Tibial artery (tissue), 4 donors: ENCODE results near the gene FAM181A.
A peak's percentile ranks its signal among the peaks of the same experiment; 100 is the strongest.

Experiments
- DNase-seq, 2 donors: peaks; one replicate each; pipeline ENCODE4 v3.0.0-alpha.2; 2019
- H3K27ac ChIP-seq, 2 donors: fragments of 200-600 bp; sonication (generic) in 1 of 2; 1 replicate in 1 of 2; 2 replicates in 1 of 2; pipeline ENCODE4 v1.5.1; 2018 to 2019; ENCODE audit warnings: mild to moderate bottlenecking in 1 of 2
- H3K27me3 ChIP-seq, 2 donors: fragments of 200-600 bp; sonication (generic) in 1 of 2; one replicate each; pipeline versions ENCODE4 v1.5.1 to v1.6.0; 2016 to 2019
- H3K36me3 ChIP-seq, 3 donors: fragments of 200-600 bp; sonication (generic) in 2 of 3; one replicate each; pipeline ENCODE4 v1.5.1; 2016 to 2019; ENCODE audit warnings: mild to moderate bottlenecking in 2 of 3
- H3K4me1 ChIP-seq, 4 donors: fragments of 200-600 bp; sonication (generic) in 2 of 4; 1 replicate in 3 of 4; 2 replicates in 1 of 4; pipeline ENCODE4 v1.5.1; 2016 to 2019
- H3K4me3 ChIP-seq, 2 donors: fragments of 200-600 bp; sonication (generic) in 1 of 2; 1 replicate in 1 of 2; 2 replicates in 1 of 2; pipeline ENCODE4 v1.5.1; 2018 to 2019; ENCODE audit warnings: mild to moderate bottlenecking in 2 of 2
- H3K9me3 ChIP-seq, 3 donors: fragments of 200-600 bp; sonication (generic) in 1 of 3; one replicate each; pipeline ENCODE4 v1.5.1; 2016 to 2019
- intact Hi-C: fragments of 100-400 bp; cut with DNase I; formaldehyde crosslinking; loops from one replicate; pipeline ENCODE4 v1.15.0; 2023; ENCODE audit warnings: low total_unique reads
- TF ChIP-seq, protein P1 (sequence below), 2 experiments: fragments of 200-600 bp in 1 of 2; fragments of 450-650 bp in 1 of 2; IDR thresholded peaks; one replicate each; pipeline ENCODE4 v1.5.1; 2017 to 2019; ENCODE audit warnings: antibody characterized with exemption in 2 of 2, mild to moderate bottlenecking in 1 of 2, moderate library complexity in 1 of 2

Gene FAM181A

DNA sequence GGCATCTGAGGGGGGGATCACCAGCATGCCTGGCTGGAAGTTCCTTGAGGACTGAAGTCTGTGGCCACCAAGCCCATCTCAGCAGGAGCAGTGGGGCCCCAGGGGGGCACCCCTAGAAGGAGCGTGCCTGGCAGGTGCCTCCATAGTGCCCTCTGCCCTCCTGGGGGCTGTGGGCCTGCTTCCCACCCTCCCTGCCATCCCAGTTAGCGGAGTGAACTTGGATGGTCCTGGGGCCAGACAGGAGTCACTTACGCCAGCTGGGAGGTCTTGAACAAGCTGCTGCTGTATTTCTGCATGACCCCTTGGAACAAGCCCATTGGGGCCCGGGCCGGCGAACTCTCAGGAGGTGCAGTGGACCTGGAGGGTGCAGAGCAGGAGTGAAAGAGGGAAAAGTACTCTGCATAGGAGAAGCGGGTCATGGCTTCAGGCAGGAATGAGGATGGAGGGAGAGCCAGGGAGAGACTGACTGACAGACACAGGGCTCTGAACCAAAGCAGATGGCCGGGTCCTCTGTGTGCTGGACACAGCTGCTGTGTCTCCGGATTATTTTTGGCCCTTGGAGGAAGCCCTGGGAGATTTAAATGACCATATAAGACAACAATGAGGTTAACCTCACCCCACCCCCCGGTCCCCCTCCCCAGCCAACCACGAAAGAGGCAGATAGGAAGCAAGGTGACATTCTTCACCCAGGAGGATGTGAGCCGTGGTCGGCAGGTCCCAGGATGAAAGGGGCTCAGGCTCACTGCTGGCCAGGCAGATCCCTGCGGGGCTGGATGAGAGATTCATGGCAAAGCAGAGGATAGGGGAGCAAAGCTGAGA, 29.6 kb downstream of the FAM181A start:
- H3K4me1 ChIP-seq: peaks cover 0 to 40% (median 14%) of the 10 kb centered on the region in 4 donors

DNA sequence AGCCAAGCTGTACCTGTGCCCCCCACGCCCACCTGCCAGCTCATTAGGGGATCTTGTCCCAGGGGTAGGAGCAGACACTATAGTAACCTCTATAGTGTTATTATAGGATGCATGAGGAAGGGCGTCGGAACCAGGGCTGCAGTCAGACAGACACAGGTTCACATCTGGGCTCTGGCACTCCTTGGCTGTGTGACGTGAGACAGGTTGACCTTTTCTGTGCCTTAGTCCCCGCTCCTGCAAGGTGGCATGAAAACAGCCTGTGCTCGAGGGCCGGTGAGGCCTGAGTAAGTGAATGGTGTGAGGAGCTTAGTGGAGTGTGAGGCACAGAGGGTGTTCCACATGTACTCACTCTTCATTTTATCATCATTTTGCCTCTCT, 30.2 kb downstream of the FAM181A start:
- Histone ChIP-seq H3K4me1 (peaks cover 0 to 40% (median 14%) of the 10 kb centered on the region in 4 donors), H3K27ac (peak overlapping the region in 1 of 2 donors; percentile 46), H3K4me3 (no peak overlapping the region), H3K9me3 (no peaks in the 10 kb centered on the region), H3K27me3 (no peaks in the 10 kb centered on the region), H3K36me3 (peaks cover 10 to 27% (median 21%) of the 10 kb centered on the region in 3 donors)
- no peak for DNase-seq
- intact Hi-C loops: no loop called here
- TF ChIP-seq, protein P1, sequence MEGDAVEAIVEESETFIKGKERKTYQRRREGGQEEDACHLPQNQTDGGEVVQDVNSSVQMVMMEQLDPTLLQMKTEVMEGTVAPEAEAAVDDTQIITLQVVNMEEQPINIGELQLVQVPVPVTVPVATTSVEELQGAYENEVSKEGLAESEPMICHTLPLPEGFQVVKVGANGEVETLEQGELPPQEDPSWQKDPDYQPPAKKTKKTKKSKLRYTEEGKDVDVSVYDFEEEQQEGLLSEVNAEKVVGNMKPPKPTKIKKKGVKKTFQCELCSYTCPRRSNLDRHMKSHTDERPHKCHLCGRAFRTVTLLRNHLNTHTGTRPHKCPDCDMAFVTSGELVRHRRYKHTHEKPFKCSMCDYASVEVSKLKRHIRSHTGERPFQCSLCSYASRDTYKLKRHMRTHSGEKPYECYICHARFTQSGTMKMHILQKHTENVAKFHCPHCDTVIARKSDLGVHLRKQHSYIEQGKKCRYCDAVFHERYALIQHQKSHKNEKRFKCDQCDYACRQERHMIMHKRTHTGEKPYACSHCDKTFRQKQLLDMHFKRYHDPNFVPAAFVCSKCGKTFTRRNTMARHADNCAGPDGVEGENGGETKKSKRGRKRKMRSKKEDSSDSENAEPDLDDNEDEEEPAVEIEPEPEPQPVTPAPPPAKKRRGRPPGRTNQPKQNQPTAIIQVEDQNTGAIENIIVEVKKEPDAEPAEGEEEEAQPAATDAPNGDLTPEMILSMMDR (IDR thresholded peaks at IDR 0.05): no peak

More for the DNA sequence above, 29.6 kb downstream of the FAM181A start:
- peak overlapping the region in 1 of 2 donors; percentile 46 for H3K27ac ChIP-seq
- peaks cover 15 to 33% (median 23%) of the 10 kb centered on the region in 3 donors for H3K36me3 ChIP-seq
- TF ChIP-seq, protein P1 (IDR thresholded peaks at IDR 0.05): no peak
- intact Hi-C loops: no loop called here
- no peak for DNase-seq
- H3K4me3 ChIP-seq: no peak overlapping the region
- no peaks in the 10 kb centered on the region for H3K27me3 ChIP-seq
- H3K9me3 ChIP-seq: no peaks in the 10 kb centered on the region

DNA sequence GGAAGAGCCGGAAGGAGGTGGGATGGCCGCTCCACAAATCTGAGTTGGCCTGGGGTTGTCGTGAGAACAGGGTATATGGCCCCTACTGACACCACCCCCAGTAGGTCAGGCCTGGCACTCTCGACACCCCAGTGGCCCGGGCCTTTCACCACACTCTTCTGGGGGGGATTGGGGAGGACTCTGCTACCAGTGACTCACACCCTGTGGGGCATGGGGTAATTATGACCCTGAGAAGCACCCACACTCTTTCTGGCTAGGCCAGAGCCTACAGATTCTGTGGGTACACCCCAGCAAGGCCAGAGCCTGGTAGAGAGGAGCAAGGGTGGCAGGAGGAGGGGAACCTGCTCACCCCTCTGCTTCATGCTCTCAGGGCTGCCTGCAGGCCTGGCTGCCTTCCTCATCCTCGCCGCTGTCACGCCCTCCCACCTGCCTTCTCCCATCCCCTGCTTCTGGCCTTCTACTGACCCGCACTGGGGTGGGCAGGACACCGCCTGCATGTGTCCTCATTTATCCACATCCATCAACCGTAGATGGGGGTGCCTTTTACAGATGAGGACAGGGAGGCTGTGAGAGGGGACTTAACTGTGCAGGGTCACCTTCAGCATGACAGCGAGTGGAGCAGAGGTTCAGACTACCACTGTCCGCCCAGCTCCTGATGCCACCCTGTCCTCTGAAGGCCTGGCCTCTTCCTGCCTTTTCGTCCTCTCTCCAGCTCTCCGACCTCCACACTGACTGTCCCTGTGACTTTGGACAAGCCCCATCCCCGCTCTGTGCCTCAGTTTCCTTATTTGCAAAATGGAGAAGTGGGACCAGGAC, 30.8 kb downstream of the FAM181A start:
- H3K27ac ChIP-seq: peak overlapping the region in 1 of 2 donors; percentile 6
- no peaks in the 10 kb centered on the region for H3K9me3 ChIP-seq
- intact Hi-C loops: no loop called here
- H3K4me3 ChIP-seq: no peak overlapping the region
- H3K36me3 ChIP-seq: peaks cover 15 to 24% (median 22%) of the 10 kb centered on the region in 3 donors
- H3K4me1 ChIP-seq: peaks cover 0 to 45% (median 16%) of the 10 kb centered on the region in 4 donors
- H3K27me3 ChIP-seq: no peaks in the 10 kb centered on the region
- DNase-seq: no peak
- TF ChIP-seq, protein P1 (IDR thresholded peaks at IDR 0.05): no peak

DNA sequence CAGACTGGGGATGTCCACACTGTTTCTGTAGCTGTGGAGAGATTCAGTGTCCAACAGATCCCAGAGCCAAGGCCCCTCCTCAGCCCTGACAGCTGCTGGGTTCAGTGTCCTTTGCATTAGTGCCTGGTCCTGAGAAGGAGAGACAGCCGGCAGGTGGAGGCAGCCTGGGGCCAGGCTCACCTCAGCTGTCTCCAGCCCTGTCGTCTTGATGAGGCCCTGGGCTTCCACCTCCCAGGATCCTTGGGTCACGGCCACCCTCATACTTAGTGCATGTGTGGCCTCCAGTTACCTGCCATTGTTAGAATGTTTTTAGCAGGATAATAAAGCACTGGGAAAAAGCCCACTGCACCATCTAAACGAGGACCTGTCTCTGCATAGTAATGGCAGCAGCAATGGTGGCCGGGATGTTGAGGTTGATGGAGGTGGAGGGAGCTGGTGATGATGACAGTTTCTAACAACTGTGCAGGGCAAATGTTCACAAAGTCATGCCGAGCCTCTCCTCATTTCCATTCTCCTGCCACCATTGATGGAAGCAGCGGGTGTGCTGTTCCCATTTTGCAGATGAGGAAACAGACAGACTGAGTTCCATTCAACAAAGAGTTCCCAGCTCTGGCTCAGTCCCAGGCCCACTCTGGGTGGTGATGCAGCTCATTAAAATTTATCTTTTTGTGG, 31.6 kb downstream of the FAM181A start:
- Histone ChIP-seq H3K36me3 (peaks cover 19 to 22% (median 20%) of the 10 kb centered on the region in 3 donors), H3K27me3 (no peaks in the 10 kb centered on the region), H3K27ac (peak overlapping the region; percentile 48 to 52), H3K4me3 (no peak overlapping the region), H3K4me1 (peaks cover 0 to 50% (median 17%) of the 10 kb centered on the region in 4 donors), H3K9me3 (no peaks in the 10 kb centered on the region)
- TF ChIP-seq, protein P1 (IDR thresholded peaks at IDR 0.05): no peak
- no peak for DNase-seq
- intact Hi-C loops: no loop called here
